ENCODE results near the gene CIT. TPM values are rescaled to one million over a fixed set of nuclear protein-coding genes. Genes with fewer than 3 reads are reported as not detected.
A peak's percentile ranks its signal among the peaks of the same experiment; 100 is the strongest.

Gene CIT
- total and polyA plus RNA-seq, 2 experiments from 2014 or later, result 1.4 to 30.3 TPM

DNA sequence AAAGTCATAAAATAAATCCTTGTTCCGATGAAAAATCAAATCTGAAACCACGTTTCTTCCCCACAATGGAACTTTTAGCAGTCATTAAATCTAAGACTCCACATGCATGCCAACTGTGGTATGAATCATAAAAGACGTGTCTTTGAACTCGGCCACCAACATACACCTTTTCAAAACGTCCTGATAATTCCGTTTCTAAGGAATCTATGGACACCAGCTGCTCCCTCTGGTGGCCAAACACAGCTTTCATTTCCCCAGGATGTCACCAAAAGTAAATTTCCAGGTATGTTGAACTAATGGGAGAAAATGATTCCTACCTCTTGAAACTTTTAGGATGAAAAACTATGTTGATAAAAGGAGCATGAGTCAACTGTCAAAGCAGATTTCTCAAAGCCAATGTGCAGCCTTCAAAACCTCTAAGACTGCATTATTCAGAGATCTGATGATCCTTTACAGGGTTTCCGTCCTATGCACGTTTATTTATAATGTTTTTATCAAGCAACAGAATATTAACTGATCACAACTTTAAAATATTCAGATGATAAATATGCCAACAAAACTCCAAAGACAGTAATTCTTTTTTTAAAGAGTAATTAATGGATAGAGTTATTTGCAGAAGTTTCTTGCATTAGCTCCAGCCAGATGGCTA lies 96.2 kb downstream of the CIT start:
- peak; percentile 49 to 56 for DNase-seq (ENCODE audit: low read depth in 1 of 2, low spot score in 1 of 2)
- TF ChIP-seq, protein P1, sequence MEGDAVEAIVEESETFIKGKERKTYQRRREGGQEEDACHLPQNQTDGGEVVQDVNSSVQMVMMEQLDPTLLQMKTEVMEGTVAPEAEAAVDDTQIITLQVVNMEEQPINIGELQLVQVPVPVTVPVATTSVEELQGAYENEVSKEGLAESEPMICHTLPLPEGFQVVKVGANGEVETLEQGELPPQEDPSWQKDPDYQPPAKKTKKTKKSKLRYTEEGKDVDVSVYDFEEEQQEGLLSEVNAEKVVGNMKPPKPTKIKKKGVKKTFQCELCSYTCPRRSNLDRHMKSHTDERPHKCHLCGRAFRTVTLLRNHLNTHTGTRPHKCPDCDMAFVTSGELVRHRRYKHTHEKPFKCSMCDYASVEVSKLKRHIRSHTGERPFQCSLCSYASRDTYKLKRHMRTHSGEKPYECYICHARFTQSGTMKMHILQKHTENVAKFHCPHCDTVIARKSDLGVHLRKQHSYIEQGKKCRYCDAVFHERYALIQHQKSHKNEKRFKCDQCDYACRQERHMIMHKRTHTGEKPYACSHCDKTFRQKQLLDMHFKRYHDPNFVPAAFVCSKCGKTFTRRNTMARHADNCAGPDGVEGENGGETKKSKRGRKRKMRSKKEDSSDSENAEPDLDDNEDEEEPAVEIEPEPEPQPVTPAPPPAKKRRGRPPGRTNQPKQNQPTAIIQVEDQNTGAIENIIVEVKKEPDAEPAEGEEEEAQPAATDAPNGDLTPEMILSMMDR (IDR thresholded peaks at IDR 0.05; ENCODE audit: low read depth, low read length), result peak; percentile 89
- H3K27me3 ChIP-seq, result no peaks in the 10 kb centered on the region
- H3K4me1 ChIP-seq (ENCODE audit: low read depth), result no peaks in the 10 kb centered on the region
- no peaks in the 10 kb centered on the region for H3K9me3 ChIP-seq (ENCODE audit: low read depth)
- no peak overlapping the region for H3K27ac ChIP-seq
- no peak overlapping the region for H3K4me3 ChIP-seq
- H3K36me3 ChIP-seq, result no peaks in the 10 kb centered on the region

GRCh38 chr12:119775246-119775895 lies 101.7 kb downstream of the CIT start:
- H3K9me3 ChIP-seq (ENCODE audit: low read depth), result no peaks in the 10 kb centered on the region
- H3K27me3 ChIP-seq, result no peaks in the 10 kb centered on the region
- no peaks in the 10 kb centered on the region for H3K36me3 ChIP-seq
- DNase-seq (ENCODE audit: low read depth in 1 of 2, low spot score in 1 of 2), result no peak
- H3K4me1 ChIP-seq (ENCODE audit: low read depth), result no peaks in the 10 kb centered on the region
- no peak overlapping the region for H3K27ac ChIP-seq
- TF ChIP-seq, protein P1 (IDR thresholded peaks at IDR 0.05; ENCODE audit: low read depth, low read length), result peak; percentile 3
- no peak overlapping the region for H3K4me3 ChIP-seq

DNA sequence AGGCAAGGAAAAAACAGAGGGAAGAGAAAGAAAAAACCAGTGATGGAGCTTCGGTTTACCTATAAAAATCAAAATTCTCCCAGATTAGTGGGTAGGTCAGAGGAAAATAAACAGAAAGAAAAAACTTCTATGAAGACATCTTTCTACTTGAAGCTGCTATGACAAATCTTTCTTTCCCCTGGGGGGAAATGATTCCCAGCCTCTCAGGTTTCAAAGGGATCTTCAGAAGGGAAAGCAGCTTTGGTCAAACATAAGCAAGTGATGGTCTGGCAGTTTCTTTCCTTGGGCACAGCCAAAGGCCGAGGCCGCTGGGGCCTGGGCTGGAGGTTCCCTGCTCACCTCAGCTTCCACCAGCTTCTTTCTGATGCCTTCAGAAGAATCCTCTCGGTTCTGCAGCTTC lies 104.7 kb downstream of the CIT start:
- Histone ChIP-seq H3K4me3 (no peak overlapping the region), H3K27me3 (no peaks in the 10 kb centered on the region), H3K4me1 (ENCODE audit: low read depth) (no peaks in the 10 kb centered on the region), H3K27ac (no peak overlapping the region), H3K36me3 (no peaks in the 10 kb centered on the region), H3K9me3 (ENCODE audit: low read depth) (no peaks in the 10 kb centered on the region)
- no peak for DNase-seq (ENCODE audit: low read depth in 1 of 2, low spot score in 1 of 2)
- TF ChIP-seq, protein P1 (IDR thresholded peaks at IDR 0.05; ENCODE audit: low read depth, low read length), result no peak

GRCh38 chr12:119770146-119770545 lies 107.0 kb downstream of the CIT start:
- DNase-seq (ENCODE audit: low read depth in 1 of 2, low spot score in 1 of 2), result no peak
- no peak overlapping the region for H3K4me3 ChIP-seq
- no peak overlapping the region for H3K27ac ChIP-seq
- no peaks in the 10 kb centered on the region for H3K9me3 ChIP-seq (ENCODE audit: low read depth)
- TF ChIP-seq, protein P1 (IDR thresholded peaks at IDR 0.05; ENCODE audit: low read depth, low read length), result no peak
- H3K4me1 ChIP-seq (ENCODE audit: low read depth), result no peaks in the 10 kb centered on the region
- no peaks in the 10 kb centered on the region for H3K36me3 ChIP-seq
- H3K27me3 ChIP-seq, result no peaks in the 10 kb centered on the region

GRCh38 chr12:119762619-119763018 lies 114.5 kb downstream of the CIT start:
- Histone ChIP-seq H3K4me3 (no peak overlapping the region), H3K27me3 (no peaks in the 10 kb centered on the region), H3K36me3 (no peaks in the 10 kb centered on the region), H3K4me1 (ENCODE audit: low read depth) (no peaks in the 10 kb centered on the region), H3K27ac (no peak overlapping the region), H3K9me3 (ENCODE audit: low read depth) (no peaks in the 10 kb centered on the region)
- no peak for DNase-seq (ENCODE audit: low read depth in 1 of 2, low spot score in 1 of 2)
- TF ChIP-seq, protein P1 (IDR thresholded peaks at IDR 0.05; ENCODE audit: low read depth, low read length), result no peak

Data from cardiac muscle cell (in vitro differentiated cells and primary cell).